G401 (cell line): ENCODE results near the gene CLK1. TPM values are rescaled to one million over a fixed set of nuclear protein-coding genes. Genes with fewer than 3 reads are reported as not detected.
"Not testable (repeated sequence)": the region's sequence is repeated elsewhere in the genome, so short reads cannot be mapped to it uniquely, and the experiment has no call there.

Experiments used
- DNase-seq: peaks from one replicate; pipeline ENCODE4 v3.0.0-alpha.2; 2015; ENCODE audit warnings: low spot score
- in situ Hi-C: cut with HindIII; loops from 2 replicates; pipeline ENCODE4 v1.10.0; 2016; ENCODE audit warnings: low sequenced_read_pairs, mixed read lengths
- total RNA-seq: library from RNA; depleted of rRNA; stranded (reverse); fragments of >200 nt; shearing (Covaris generic); gene quantifications from 2 replicates; pipeline ENCODE4 v1.2.3, GENCODE V29; 2014

The CLK1 gene
- total RNA-seq, 1 experiment from 2014 or later: 35.0 TPM

- in situ Hi-C loops: no loop called here
- DNase-seq: no peak
These were observed 7.7 kb downstream of the CLK1 start for GRCh38 chr2:200856806-200857205.

DNA sequence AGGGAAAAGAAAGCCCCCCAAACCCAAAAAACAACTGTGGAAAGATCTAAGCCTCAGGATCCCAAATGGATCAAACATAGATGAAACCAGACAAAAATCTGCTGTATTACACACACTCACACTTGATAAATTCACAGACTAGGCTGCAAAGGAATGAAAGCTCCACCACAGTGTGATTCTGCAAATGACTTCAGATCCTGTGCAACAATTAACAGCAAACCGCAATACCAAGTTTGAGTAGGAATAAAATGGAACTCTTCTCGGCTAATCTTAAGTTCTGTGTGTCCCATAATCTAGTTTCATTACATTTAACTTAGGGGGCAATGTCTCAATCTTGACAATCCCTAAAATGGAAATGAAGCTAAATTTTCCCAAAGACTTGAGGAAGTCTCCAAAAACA is 11.9 kb downstream of the CLK1 start:
- no peak for DNase-seq
- in situ Hi-C loops: no loop called here

GRCh38 chr2:200851398-200852248 is 12.8 kb downstream of the CLK1 start:
- in situ Hi-C loops: no loop called here
- no peak for DNase-seq

DNA sequence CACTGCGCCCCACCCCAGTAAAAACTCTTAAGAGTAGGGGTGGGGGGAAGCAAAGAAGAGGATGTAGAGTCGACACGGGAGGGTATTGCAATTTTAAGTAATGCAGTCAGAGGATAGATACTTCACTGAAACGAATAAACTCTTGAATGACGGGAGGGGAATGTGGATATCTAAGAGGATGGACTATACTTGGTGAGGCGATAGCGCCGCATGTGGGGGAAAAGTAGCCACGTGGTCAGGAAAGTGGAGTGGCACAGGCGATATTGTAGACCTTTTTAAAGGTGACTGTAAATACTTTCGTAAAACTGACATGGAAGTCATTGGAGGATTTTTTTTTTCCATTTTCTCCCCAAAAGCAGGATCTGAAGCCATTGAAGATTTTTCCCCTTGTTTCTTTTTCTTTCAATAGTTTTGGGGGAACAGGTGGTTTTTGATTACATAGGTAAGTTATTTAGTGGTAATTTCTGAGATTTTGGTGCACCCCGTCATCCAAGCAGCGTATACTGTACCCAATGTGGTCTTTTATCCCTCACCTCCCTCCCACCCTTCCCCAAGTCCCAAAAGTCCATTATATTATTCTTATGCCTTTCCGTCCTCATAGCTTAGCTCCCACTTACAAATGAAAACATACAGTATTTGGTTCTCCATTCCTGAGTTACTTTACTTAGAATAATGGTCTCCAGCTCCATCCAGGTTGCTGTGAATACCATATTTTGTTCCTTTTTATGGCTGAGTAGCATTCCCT is 13.8 kb downstream of the CLK1 start:
- DNase-seq: no peak
- in situ Hi-C loops: no loop called here

GRCh38 chr2:200847939-200848338 is 16.5 kb downstream of the CLK1 start:
- in situ Hi-C loops: no loop called here
- no peak for DNase-seq

- no peak for DNase-seq
- in situ Hi-C loops: no loop called here
These were observed 17.2 kb downstream of the CLK1 start for GRCh38 chr2:200847269-200847668.

DNA sequence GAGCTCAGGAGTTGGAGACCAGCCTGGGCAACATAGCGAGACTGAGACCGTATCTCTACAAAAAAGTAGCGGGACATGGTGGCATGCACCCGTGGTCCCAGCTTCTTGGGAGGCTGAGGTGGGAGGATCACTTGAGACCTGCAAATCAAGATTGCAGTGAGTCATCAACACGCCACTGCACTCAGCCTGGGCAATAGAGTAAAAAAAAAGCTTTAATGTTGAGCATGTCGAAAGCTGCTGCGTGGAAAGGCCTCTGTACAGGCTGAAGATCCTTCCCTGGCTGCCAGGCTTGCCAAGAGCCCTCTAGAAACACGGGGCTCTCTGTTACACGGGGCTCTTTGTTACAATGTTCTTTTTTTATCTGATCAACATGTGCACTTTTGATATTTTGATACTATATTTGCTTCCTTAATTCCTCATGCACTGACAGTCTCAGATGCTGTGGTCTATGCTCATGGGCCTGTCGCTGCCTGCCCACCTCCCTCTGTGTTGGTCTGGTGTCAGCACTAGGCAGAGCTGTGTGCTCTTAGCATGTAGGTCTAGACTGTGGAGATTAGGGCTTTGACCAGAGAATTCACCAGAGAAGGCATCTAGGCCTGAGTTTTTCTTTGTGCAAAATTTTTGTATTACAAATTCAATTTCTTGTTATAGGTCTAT is 18.7 kb downstream of the CLK1 start:
- DNase-seq: no peak
- in situ Hi-C loops: no loop called here

- in situ Hi-C loops: no loop called here
- no peak for DNase-seq
These were observed 19.3 kb downstream of the CLK1 start for GRCh38 chr2:200845194-200845593.

GRCh38 chr2:200843993-200844948 is 20.2 kb downstream of the CLK1 start:
- DNase-seq: no peak
- in situ Hi-C loops: no loop called here

DNA sequence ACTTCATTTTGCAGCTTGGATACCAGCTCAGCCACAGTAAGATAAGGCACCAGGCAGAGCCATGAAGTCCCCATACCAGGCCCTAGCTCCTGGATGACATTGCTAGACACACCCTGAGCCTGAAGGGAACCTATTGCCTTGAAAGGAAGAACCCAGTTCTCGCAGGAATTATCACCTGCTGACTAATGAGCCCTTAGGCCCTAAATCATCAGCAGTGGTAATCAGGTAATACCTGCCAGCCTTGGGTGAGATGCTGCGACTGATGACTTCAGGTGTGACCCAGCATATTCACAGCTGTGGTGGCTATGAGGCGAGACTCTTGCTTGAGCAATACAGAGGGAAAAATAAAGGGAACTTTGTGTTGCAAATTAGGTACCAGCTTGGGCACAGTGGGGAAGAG is 24.9 kb downstream of the CLK1 start:
- no peak for DNase-seq
- in situ Hi-C loops: no loop called here

- no peak for DNase-seq
- in situ Hi-C loops: no loop called here
These were observed 29.8 kb downstream of the CLK1 start for GRCh38 chr2:200834701-200835100.

GRCh38 chr2:200829258-200829655 is 35.2 kb downstream of the CLK1 start:
- in situ Hi-C loops: no loop called here
- no peak for DNase-seq

- in situ Hi-C loops: no loop called here
- DNase-seq: no peak
These were observed 35.7 kb downstream of the CLK1 start for GRCh38 chr2:200828572-200829257.

DNA sequence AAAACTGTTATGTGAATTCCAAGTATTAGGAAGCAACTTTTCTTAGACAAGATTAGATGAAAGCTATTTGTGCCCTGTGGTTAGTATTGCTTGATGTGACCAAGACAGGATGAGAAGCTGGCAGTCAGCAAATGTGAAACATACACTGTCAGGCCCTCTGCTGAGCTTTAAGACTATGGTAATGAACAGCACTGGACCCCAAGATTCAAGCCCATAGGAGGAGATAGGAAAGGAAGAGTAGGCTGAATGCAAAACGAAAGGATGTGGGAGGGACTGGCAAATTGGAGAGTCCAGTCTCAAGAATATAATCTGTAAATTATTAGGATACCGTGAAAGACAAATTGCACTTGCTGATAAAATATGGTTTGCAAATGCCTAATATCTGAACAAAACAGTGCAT is 36.4 kb downstream of the CLK1 start:
- in situ Hi-C loops: no loop called here
- no peak for DNase-seq

- in situ Hi-C loops: no loop called here
- no peak for DNase-seq
These were observed 42.7 kb downstream of the CLK1 start for GRCh38 chr2:200821686-200822245.

- in situ Hi-C loops: no loop called here
These were observed 43.8 kb downstream of the CLK1 start for GRCh38 chr2:200820573-200821234.

DNA sequence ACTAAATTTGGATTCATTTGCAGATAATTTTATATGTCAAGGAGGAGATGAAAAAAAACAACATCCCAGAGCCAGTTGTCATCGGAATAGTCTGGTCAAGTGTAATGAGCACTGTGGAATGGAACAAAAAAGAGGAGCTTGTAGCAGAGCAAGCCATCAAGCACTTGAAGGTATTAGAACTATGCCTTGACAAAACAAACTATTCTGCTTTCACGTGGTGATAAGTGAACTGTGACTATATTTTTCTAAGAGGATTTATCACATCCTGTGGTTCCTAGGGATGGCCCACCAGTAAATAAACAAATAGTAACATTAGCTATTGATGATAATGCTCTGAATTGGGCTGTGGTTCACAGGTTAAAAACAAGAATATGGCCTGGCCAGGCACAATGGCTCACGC is 45.7 kb downstream of the CLK1 start:
- DNase-seq, in situ Hi-C loops: not testable (repeated sequence)

More at GRCh38 chr2:200820573-200821234, 43.8 kb downstream of the CLK1 start:
- no peak for DNase-seq

DNA sequence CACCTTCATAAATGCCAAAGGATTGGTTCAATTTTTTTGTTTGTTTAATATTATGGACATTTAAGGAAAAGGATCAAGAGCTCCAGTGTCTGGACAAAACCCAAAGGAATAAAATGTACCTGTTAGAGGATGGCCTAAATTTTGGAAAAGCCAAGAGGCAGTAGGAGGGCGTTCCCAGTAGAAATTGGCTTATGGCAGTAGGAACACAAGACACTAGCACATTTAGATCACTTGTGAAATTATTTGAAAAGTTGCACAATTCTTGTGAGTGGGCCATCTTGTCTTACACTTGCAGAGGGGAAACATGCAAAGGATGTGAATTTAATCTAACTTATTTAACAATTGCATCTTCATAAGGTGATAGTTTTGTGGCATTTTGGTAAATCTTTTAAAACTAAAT is 49.5 kb downstream of the CLK1 start:
- DNase-seq: no peak
- in situ Hi-C loops: no loop called here
